KBM-7 (cell line): ENCODE data around the gene CSTA.

ENCODE experiments used
- DNase-seq: peaks from one replicate; pipeline ENCODE4 v3.0.0-alpha.2; 2015
- in situ Hi-C: fragments of 300-500 bp; cut with MboI; formaldehyde crosslinking; loops from 2 replicates; pipeline ENCODE4 v1.14.3; 2020; ENCODE audit warnings: low sequenced_read_pairs, low pct_unique_long_range_greater_than_20kb, mixed read lengths

The CSTA gene

DNA sequence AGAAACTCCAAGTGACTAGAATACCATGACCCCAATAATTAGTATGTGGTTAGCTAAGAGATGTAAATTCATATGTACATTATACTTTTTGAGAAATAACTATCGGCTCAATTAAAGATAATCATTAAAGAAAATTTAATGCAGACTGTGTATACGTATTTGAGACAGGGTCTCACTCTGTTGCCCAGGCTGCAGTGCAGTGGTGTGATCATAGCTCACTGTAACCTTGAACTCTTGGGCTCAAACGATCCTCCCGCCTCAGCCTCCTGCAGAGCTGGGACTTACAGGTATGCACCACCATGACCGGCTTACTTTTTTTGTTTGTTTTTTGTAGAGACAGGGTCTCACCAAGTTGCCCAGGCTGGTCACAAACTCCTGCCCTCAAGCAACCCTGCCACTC is 8.7 kb upstream of the CSTA start:
- in situ Hi-C loops = no loop called here
- DNase-seq = no peak

DNA sequence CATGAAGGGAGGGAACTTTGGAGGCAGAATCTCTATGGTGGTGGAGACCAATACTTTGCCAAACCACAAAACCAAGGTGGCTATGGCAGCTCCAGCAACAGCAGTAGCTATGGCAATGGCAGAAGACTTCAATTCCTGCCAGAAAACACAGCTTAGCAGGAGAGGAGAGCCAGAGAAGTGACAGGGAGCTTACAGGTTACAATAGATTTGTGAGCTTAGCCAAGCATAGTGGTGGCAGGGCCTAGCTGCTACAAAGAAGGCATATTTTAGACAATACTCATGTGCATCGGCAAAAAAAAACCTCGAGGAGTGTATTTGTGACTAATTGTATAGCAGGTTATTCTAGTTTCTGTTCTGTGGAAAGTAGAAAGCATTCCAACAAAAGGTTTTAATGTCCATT is 6.4 kb upstream of the CSTA start:
- DNase-seq = no peak
- in situ Hi-C loops = no loop called here

DNA sequence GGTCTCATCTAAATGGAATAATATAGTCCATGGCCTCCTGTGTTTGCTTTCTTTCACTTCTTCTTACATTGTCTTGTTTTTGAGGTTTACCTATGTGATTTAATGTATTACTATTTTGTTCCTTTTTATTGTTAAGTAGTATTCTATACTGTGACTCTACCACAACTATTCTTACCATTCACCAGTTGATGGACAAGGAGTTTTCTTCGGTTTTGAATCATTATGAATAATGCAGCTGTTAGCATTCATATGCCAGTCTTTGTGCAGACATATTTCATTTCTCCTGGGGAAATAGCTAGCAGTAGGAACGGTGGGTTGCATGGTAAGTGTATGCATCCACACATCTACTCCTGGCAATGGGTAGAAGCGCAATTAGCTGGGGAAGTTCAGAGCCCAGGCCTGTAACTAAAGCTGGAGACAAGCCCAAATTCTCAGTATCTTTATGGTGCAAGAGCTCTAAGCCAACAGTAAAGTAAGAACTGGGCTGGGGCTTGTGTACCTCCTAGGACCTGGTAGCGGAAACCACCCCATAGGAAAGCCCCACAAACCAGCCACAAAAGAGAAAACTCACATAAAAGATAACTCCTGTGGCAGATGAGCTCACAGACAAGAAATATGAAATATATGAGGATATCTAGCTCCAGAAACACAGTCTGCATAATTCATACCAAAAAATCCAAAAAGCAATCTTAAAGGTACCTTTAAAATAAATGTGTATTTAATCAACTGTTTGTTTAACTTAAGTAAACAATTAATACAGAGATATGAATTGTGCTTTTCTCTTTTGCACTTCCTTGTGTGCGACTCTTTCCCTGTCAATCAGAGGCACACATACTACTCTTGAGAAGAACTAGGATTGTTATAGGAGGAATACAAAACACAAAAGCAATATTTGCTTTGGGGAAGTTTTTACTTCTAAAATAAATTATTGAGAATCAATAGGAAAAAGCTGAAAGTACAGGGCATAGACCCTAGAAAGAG is 2.7 kb upstream of the CSTA start:
- in situ Hi-C loops = no loop called here
- no peak for DNase-seq

DNA sequence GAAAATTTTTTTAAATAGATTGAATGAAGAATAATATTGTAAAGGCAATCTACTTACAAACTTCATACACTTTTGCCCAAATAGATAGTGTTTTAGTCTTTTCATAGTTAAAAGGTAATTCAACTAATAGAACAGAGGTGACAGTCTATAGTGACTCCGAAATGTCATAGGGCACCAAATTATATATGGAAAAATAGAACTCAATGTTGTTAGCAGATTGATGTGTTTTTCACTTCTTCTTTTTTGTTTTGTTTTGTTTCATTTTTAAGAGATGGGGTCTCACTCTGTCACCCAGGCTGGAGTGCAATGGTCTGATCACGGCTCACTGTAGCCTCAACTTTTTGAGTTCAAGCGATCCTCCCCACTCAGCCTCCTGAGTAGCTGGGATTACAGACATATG is 721 bp downstream of the CSTA start:
- in situ Hi-C loops = no loop called here
- no peak for DNase-seq

DNA sequence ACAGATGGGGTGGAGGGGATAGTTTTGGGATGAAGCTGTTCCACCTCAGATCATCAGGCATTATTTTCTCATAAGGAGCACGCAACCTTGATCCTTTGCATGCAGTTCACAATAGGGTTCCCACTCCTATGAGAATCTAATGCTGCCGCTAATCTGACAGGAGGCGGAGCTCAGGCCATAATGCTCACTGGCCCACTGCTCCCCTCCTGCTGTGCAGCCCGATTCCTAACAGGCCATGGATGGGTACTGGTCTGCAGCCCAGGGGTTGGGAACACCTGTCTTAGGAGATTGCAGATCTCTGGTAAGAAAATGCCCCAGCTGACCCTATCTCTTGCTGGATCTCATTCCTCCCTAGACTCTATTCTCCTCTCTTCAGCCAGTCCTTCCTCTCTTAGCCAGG is 6.8 kb downstream of the CSTA start:
- DNase-seq = no peak
- in situ Hi-C loops = no loop called here

DNA sequence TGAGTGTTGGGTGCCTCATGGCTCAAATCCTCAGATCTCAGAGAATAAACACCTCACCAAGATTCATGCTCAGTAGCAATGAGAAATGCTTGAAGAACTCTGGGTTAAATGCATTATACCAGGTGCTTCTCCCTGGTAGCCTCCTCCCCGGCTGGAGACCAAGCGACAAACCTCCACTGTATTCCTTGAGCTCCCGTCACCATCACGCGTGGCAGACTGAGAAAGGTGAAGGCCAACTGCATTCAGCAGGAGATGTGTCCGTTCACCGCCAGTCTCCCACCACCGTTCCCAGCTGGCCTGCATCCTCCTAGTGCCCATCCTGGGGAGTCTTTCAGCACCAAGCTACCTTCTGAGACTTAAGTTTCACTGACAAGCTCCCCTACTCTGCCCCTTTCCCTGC is 7.5 kb downstream of the CSTA start:
- in situ Hi-C loops = no loop called here

DNA sequence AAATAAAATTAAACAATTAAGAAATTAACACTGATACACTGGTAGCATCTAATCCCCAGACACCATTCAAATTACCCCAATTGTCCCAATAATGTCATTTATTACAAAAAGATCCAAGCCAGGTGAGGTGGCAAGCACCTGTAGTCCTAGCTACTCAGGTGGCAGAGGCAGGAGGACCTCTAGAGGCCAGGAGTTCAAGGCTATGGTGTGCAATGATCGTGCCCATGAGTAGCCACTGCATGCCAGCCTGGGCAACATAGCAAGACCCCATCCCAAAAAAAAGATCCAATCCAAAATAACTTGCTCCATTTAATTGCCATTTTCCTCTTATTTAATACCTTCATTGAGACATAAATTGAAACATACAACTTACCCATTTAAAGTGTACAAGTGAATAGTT is 17.8 kb downstream of the CSTA start:
- no peak for DNase-seq
- in situ Hi-C loops = no loop called here

More for the DNA sequence above, 7.5 kb downstream of the CSTA start:
- DNase-seq = no peak

DNA sequence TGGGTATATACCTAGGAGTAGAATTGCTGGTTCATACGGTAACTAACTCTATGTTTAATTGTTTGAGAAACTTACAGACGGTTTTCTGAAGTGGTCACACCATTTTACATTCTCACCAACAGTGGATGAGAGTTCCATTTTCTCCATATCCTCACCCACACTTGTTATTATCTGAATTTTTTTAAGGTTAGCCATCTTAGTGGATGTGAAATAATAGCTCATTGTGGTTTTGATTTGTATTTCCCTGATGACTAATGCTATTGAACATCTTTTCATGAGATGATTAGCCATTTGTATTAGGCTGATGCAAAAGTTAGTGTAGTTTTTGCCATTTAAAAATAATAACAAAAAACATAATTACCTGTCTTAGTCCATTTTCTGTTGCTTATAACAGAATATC is 18.6 kb downstream of the CSTA start:
- no peak for DNase-seq
- in situ Hi-C loops = no loop called here

DNA sequence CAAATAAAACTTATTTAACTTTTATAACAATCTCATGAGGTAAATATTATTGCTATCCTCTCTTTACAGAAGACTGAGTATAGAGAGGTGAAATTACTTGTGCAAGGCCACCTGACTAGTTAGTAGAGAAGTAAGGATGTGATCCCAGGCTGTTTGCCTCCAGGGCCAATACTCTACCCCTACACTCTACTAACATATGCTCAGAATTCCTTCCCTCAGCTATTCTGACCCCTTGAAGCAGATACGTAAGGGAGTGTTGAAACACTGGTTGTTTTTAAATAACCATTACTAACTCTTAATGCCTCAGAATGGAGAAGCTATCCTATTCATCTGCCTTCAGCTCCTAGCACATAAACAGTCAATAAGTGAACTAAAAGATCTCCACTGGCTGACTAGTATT is 24.1 kb downstream of the CSTA start:
- in situ Hi-C loops = no loop called here
- no peak for DNase-seq

DNA sequence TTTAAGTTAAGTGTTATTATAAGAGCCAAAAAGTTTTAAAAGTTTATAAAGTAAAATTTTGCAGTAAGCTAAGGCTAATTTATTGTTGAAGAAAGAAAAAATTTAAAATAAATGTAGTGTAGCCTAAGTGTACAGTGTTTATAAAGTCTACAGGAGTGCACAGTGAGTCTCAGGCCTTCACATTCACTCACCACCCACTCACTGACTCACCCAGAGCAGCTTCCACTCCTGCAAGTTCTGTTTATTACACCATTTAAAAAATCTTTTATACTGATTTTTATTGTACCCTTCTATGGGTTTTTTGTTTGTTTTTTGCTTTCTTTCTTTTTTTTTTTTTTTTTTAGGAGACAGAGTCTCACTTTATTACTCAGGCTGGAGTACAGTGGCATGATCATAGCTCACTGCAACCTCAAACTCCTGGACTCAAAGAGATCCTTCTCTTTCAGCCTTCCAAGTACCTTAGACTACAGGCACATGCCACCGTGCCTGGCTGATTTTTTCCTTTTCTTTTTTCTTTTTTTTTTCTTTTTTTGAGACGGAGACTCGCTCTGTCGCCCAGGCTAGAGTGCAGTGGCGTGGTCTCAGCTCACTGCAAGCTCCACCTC is 25.9 kb downstream of the CSTA start:
- in situ Hi-C loops = no loop called here
- DNase-seq = no peak

DNA sequence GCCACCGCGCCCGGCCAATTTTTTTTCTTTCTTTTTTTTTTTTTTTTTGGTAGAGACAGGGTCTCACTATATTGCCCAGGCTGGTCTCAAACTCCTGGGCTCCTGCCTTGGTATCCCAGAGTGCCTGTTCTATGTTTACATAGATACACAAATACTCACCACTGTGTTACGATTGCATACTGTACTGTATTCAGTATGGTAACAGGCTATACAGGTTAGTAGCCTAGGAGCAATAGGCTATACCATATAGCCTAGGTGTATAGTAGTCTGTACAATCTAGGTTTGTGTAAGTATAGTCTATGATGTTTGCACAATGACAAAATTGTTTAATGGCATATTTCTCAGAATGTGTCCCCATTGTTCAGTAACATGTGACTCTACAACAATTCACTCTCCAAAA is 26.6 kb downstream of the CSTA start:
- no peak for DNase-seq
- in situ Hi-C loops = no loop called here

DNA sequence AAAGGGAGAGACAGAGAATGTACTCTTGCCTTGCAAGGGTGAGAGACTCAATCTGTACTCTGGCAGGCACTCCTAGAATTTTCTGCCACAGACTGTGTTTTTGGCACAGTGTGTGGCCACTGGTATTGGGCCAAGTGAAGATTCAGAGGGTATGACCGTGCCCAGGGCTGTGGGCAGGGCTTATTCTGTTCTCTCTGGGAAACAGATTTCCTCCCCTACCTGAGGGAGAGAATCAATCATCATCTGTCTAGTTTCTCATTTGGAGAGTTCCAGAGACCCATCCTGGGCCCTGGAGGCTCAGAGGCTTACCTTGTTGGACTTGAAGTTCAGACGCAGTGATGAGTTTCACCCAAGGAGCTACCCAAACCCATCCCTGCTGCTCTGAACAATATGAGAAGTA is 28.2 kb downstream of the CSTA start:
- in situ Hi-C loops = no loop called here
- no peak for DNase-seq

DNA sequence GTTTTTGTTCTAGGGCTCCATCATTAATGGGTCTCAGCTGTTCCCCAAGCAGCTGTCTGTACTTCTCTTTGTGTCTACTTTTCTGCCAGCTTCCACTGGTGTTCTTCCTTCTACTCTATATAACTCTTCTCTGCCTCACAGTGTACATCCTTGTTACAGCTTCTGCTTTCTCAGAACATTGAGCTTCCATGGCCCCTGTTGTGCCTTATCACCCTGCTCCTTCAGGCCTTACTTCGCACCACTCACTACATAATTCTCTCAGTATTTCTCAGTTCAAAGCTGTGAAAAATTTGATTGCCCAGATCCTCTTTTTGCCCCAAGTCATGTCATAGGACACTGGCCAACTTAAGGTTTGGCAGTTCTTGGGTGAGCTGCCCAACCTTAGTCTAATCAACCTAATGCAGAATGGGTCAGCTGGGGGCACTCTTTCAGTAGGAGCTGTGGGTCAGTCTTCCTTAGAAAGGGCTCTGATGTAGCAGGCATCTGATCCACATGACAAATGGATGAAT is 28.9 kb downstream of the CSTA start:
- in situ Hi-C loops = no loop called here
- DNase-seq = no peak

DNA sequence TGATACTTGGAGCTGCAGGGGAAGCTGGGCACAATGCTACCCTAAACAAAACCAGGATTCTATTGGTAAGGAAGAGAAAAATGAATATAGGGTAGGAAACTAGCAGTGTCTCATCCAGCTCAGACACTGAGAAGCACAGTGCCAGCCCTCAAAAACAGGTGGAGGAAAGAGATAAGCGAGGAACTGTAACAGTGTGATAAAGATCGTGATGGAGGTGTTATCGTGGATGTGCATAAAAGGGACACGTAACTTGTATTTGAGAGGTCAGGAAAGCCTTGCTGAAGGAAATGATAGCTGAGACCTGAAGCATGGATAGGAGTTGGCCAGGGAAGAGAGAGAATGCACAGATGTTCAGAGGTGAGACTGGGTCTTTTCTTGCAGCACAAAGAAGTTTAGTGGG is 30.6 kb downstream of the CSTA start:
- in situ Hi-C loops = no loop called here
- DNase-seq = no peak

DNA sequence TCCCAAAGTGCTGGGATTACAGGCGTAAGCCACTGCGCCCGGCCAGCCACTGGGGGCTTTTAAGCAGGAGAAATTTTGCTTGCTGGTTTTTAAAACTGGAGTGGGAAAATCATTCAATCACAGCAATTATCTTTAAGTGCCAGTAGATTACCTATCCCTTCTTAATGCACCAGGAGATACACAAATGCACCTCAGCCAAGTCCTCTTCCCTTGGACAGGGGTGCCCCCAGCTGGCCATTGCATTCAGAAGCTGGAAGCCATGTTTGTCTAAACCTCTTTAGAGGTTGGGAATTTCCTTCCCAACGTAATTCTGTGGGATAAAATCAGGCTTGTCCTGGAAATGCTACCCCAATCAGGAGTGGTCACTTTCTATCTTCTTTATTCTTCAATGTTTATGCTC is 31.4 kb downstream of the CSTA start:
- in situ Hi-C loops = no loop called here
- peak; percentile 24 for DNase-seq

DNA sequence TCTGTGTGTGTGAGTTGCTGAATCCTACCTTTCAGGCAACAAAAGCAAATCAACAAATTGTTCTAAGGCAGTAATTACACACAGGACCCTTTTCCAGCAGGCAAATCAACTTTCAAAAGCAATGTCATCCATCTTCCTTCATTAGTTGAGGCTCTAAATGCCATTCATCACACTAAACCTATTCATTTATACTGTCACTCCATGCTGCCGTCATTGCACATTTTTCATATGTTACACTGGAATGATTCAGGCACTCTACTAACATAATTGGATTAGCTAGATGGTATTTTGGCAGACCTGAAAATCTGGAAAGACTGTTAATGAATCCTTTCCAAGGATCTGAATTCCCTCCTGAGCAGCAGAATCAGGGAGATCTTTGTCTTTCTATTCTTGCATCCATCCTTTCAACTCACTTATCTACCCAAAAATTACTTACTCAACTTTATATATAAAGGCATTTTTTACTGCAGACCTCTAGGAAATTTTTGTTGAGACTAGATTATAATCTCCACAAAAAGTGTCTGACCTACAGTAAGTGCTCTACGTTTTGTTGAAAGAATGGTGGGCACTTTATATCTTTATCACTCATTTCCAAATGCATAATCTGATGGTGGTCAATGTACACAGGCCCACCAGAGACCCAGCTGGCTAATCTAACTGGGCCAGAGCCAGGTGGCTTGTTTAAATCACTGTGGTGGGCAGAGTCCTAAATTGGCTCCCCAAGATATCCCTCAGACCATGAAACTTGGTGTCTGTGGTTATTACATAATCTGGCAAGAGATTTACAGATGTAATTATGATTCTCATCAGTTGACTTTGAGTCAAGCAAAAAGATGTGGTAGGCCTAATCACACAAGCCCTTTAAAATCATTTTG is 33.0 kb downstream of the CSTA start:
- in situ Hi-C loops = no loop called here

DNA sequence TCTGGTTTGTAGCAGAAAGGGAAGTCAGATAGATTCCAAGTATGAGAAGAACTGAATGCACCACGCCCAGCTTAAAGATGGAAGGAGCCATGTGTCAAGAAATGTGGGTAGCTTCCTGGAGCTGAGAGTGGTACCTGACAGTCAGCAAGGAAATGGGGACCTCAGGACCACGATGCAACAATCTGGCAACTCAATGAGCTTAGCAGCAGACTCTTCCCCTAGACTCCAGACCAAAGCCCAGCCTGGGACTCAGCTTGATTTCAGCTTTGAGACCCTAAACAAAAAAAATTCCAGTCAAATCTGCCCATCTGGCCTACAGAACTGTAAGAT is 33.6 kb downstream of the CSTA start:
- in situ Hi-C loops = no loop called here

More for the DNA sequence above, 33.0 kb downstream of the CSTA start:
- no peak for DNase-seq

DNA sequence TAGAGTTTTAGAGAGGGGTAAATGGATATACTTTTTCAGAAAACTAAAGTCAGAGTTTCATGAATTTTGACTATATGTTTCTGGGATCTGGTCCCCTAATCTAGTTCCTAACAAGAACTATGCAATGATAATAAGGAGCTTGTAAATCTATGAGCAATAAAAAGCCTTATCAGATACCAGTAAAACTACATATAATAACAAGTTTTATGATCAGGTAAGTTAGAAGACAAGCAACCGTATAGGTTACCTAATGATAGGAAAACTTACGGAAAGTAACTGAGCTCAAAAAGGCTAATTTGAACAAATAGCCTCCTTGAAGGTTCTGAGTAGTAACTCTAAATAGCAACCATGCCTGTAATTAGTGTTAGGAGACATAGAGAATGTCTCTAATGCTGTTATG is 37.0 kb downstream of the CSTA start:
- in situ Hi-C loops = no loop called here
- no peak for DNase-seq

More for the DNA sequence above, 33.6 kb downstream of the CSTA start:
- DNase-seq = no peak

DNA sequence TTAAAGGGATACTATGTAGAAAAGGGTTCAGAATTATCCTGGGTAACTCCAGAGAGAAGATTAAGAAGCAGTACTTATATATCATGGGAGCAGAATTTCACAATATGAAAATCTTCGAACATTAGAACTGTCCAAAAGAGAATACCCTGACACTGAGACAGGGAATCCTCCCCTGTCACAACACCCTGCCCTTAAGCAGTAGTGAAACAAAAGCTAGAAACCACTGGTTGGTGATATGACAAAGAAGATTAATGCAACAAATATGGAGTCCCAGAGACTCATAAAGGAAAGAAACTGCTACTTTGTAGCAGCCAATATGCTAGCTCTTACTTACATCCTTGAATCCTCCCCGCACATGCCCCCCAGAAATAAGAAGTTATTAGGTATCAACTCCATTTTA is 39.4 kb downstream of the CSTA start:
- no peak for DNase-seq
- in situ Hi-C loops = no loop called here

DNA sequence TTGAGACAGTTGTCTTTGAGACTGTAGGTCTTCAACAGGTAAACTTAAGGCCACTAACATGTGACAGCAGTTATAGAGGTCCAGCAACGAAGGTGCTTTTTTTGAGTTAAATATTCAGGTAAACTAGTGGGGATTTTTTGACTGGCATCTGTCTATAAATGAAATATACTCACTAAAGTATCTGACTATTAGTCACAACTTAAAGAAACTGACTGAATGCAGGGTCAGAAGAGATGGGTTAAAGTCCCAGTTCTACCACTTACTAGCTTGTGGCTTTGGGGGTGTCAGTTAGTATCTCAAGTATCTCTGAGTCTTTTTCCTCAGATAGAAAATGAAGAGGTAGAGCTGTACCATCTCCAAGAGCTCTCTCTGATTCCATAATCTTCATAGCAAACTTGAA is 40.0 kb downstream of the CSTA start:
- in situ Hi-C loops = no loop called here
- DNase-seq = no peak
